Muscle of back (tissue), 13 donors: ENCODE data around the gene CYP2D6. TPM values are rescaled to one million over a fixed set of nuclear protein-coding genes. Genes with fewer than 3 reads are reported as not detected.
"Not testable (repeated sequence)": the region's sequence is repeated elsewhere in the genome, so short reads cannot be mapped to it uniquely, and the experiment has no call there.

Experiments
- DNase-seq, 3 donors: peaks; one replicate each; pipeline versions ENCODE4 v3.0.0 to v3.0.0-alpha.2; 2013
- long read RNA-seq, 9 donors: transcript quantifications; one replicate each; lab custom pipeline, GENCODE V29; 2026
- polyA plus RNA-seq, 10 donors: library from polyadenylated mRNA; unstranded; fragments of 120-200 nt; gene quantifications; one replicate each; pipeline ENCODE4 v1.2.1, GENCODE V29; 2013; ENCODE audit not compliant: insufficient read length in 10 of 10

CYP2D6 gene
- polyA plus RNA-seq: 1 to 10 TPM in 7 of 10 donors, under 1 TPM in 3; 0.59 to 3.7 (median 1.2) TPM
- long read RNA-seq, donor 1: 0 reads
- long read RNA-seq, donor 2: 0 reads
- long read RNA-seq, donor 3: 0 reads
- long read RNA-seq, donor 4: 0 reads
- long read RNA-seq, donor 5: 0 reads
- long read RNA-seq, donor 6: 0 reads
- long read RNA-seq, donor 7: 0 reads
- long read RNA-seq, donor 8: 0 reads
- long read RNA-seq, donor 9: 0 reads

- not testable (repeated sequence) for DNase-seq
These were observed at the start of gene CYP2D6 for GRCh38 chr22:42130639-42131431. TSS of gene CYP2D6 (minus strand) at chr22:42130810. CDS start at chr22:42130791, 19 bp downstream.

GRCh38 chr22:42179616-42180015 is 49.0 kb upstream of the CYP2D6 start:
- DNase-seq: peak in 1 of 3 donors; percentile 15

GRCh38 chr22:42178910-42179519 is 48.4 kb upstream of the CYP2D6 start:
- no peak for DNase-seq

GRCh38 chr22:42177891-42178336 is 47.3 kb upstream of the CYP2D6 start:
- DNase-seq: no peak

GRCh38 chr22:42176255-42176915 is 45.8 kb upstream of the CYP2D6 start:
- DNase-seq: no peak

GRCh38 chr22:42174062-42174461 is 43.5 kb upstream of the CYP2D6 start:
- DNase-seq: no peak

GRCh38 chr22:42173183-42173926 is 42.7 kb upstream of the CYP2D6 start:
- no peak for DNase-seq

GRCh38 chr22:42172773-42173172 is 42.2 kb upstream of the CYP2D6 start:
- DNase-seq: no peak

- peak in 1 of 3 donors; percentile 24 for DNase-seq
These were observed 41.5 kb upstream of the CYP2D6 start for GRCh38 chr22:42171946-42172719.

GRCh38 chr22:42171417-42171816 is 40.8 kb upstream of the CYP2D6 start:
- no peak for DNase-seq

GRCh38 chr22:42170946-42171345 is 40.3 kb upstream of the CYP2D6 start:
- DNase-seq: no peak

- peak; percentile 61 to 87 (median 82) for DNase-seq
These were observed 38.5 kb upstream of the CYP2D6 start for GRCh38 chr22:42169055-42169469.

- no peak for DNase-seq
These were observed 37.9 kb upstream of the CYP2D6 start for GRCh38 chr22:42168476-42168875.

GRCh38 chr22:42167066-42167465 is 36.5 kb upstream of the CYP2D6 start:
- no peak for DNase-seq

GRCh38 chr22:42164901-42165300 is 34.3 kb upstream of the CYP2D6 start:
- DNase-seq: no peak

GRCh38 chr22:42163515-42163914 is 32.9 kb upstream of the CYP2D6 start:
- no peak for DNase-seq

GRCh38 chr22:42162728-42163489 is 32.3 kb upstream of the CYP2D6 start:
- no peak for DNase-seq

GRCh38 chr22:42160830-42161696 is 30.5 kb upstream of the CYP2D6 start:
- DNase-seq: no peak

- DNase-seq: no peak
These were observed 29.6 kb upstream of the CYP2D6 start for GRCh38 chr22:42160251-42160650.
